ENCODE results near the gene KRT222. TPM values are rescaled to one million over a fixed set of nuclear protein-coding genes. Genes with fewer than 3 reads are reported as not detected.

Gene KRT222
- total RNA-seq, 1 experiment from 2014 or later, result not detected

- Histone ChIP-seq H3K27me3 (replicated peaks; ENCODE audit: insufficient read depth, low read depth, low read length, poor library complexity) (no peaks in the 10 kb centered on the region), H3K27ac (ENCODE audit: low read depth, low read length, poor library complexity, severe bottlenecking) (no peak overlapping the region), H3K4me3 (ENCODE audit: low read depth, low read length, poor library complexity, severe bottlenecking) (no peak overlapping the region), H3K9me3 (ENCODE audit: low read depth, low read length, poor library complexity, severe bottlenecking) (no peaks in the 10 kb centered on the region), H3K4me1 (ENCODE audit: insufficient read depth, low read length, poor library complexity, severe bottlenecking) (no peaks in the 10 kb centered on the region), H3K36me3 (ENCODE audit: insufficient read depth, low read length, poor library complexity, severe bottlenecking) (no peaks in the 10 kb centered on the region)
- ChIA-PET POLR2A (ENCODE audit: low non-redundant PET) (no interaction called here), CTCF (no interaction called here)
- intact Hi-C loops (cut with micrococcal nuclease; ENCODE audit: unreplicated experiment), result no loop called here
- no peak for TF ChIP-seq EZH2 (IDR thresholded peaks at IDR 0.05; ENCODE audit: borderline replicate concordance, low read depth, low read length, poor library complexity, severe bottlenecking)
- TF ChIP-seq CTCF (conservative IDR thresholded peaks at IDR 0.05; ENCODE audit: low read depth, low read length), result no peak
- no peak for DNase-seq (ENCODE audit: low spot score)
- BruUV-seq (replicated peaks), result no TSS peak
These were observed 34.9 kb upstream of the KRT222 start for GRCh38 chr17:40699853-40700252.

GRCh38 chr17:40699371-40699770 lies 34.4 kb upstream of the KRT222 start:
- TF ChIP-seq CTCF (conservative IDR thresholded peaks at IDR 0.05; ENCODE audit: low read depth, low read length), result no peak
- no peak for TF ChIP-seq EZH2 (IDR thresholded peaks at IDR 0.05; ENCODE audit: borderline replicate concordance, low read depth, low read length, poor library complexity, severe bottlenecking)
- Histone ChIP-seq H3K27ac (ENCODE audit: low read depth, low read length, poor library complexity, severe bottlenecking) (no peak overlapping the region), H3K36me3 (ENCODE audit: insufficient read depth, low read length, poor library complexity, severe bottlenecking) (no peaks in the 10 kb centered on the region), H3K4me1 (ENCODE audit: insufficient read depth, low read length, poor library complexity, severe bottlenecking) (no peaks in the 10 kb centered on the region), H3K27me3 (replicated peaks; ENCODE audit: insufficient read depth, low read depth, low read length, poor library complexity) (no peaks in the 10 kb centered on the region), H3K4me3 (ENCODE audit: low read depth, low read length, poor library complexity, severe bottlenecking) (no peak overlapping the region), H3K9me3 (ENCODE audit: low read depth, low read length, poor library complexity, severe bottlenecking) (no peaks in the 10 kb centered on the region)
- POLR2A ChIA-PET (ENCODE audit: low non-redundant PET), result no interaction called here
- CTCF ChIA-PET, result no interaction called here
- DNase-seq (ENCODE audit: low spot score), result no peak
- intact Hi-C loops (cut with micrococcal nuclease; ENCODE audit: unreplicated experiment), result no loop called here
- BruUV-seq (replicated peaks), result no TSS peak

- ChIA-PET POLR2A (ENCODE audit: low non-redundant PET) (no interaction called here), CTCF (no interaction called here)
These were observed 32.3 kb upstream of the KRT222 start for GRCh38 chr17:40697297-40697696.

More at GRCh38 chr17:40697297-40697696, 32.3 kb upstream of the KRT222 start:
- no peak overlapping the region for H3K4me3 ChIP-seq (ENCODE audit: low read depth, low read length, poor library complexity, severe bottlenecking)
- no TSS peak for BruUV-seq (replicated peaks)
- H3K27me3 ChIP-seq (replicated peaks; ENCODE audit: insufficient read depth, low read depth, low read length, poor library complexity), result no peaks in the 10 kb centered on the region
- no peaks in the 10 kb centered on the region for H3K9me3 ChIP-seq (ENCODE audit: low read depth, low read length, poor library complexity, severe bottlenecking)
- TF ChIP-seq CTCF (conservative IDR thresholded peaks at IDR 0.05; ENCODE audit: low read depth, low read length) (no peak), EZH2 (IDR thresholded peaks at IDR 0.05; ENCODE audit: borderline replicate concordance, low read depth, low read length, poor library complexity, severe bottlenecking) (no peak)
- no peak for DNase-seq (ENCODE audit: low spot score)
- intact Hi-C loops (cut with micrococcal nuclease; ENCODE audit: unreplicated experiment), result no loop called here
- H3K4me1 ChIP-seq (ENCODE audit: insufficient read depth, low read length, poor library complexity, severe bottlenecking), result no peaks in the 10 kb centered on the region
- H3K27ac ChIP-seq (ENCODE audit: low read depth, low read length, poor library complexity, severe bottlenecking), result no peak overlapping the region
- no peaks in the 10 kb centered on the region for H3K36me3 ChIP-seq (ENCODE audit: insufficient read depth, low read length, poor library complexity, severe bottlenecking)
